ENCODE data around the gene OR5M8. TPM values are rescaled to one million over a fixed set of nuclear protein-coding genes. Genes with fewer than 3 reads are reported as not detected.

Gene OR5M8
- total RNA-seq, 1 experiment from 2014 or later, result not detected

DNA sequence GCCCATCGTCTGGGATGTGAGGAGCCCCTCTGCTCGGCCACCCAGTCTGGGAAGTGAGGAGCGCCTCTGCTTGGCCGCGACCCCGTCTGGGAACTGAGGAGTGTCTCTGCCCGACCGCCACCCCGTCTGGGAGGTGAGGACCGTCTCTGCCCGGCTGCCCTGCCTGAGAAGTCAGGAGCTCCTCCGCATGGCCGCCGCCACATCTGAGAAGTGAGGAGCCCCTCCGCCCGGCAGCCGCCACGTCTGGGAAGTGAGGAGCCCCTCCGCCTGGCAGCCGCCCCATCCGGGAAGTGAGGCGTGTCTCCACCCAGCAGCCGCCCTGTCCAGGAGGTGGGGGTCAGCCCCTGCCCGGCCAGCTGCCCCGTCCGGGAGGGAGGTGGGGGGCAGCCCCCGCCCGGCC, 5.8 kb upstream of the OR5M8 start:
- no TSS peak for BruUV-seq (replicated peaks)
- Histone ChIP-seq H2AFZ (ENCODE audit: low read depth, low read length, poor library complexity, severe bottlenecking) (no peak overlapping the region), H3K9me2 (ENCODE audit: insufficient read depth) (no peaks in the 10 kb centered on the region), H3K79me2 (ENCODE audit: insufficient read depth, low read length) (no peaks in the 10 kb centered on the region), H3K27me3 (ENCODE audit: insufficient read depth, low read length) (no peaks in the 10 kb centered on the region), H3K36me3 (ENCODE audit: control insufficient read depth in 1 of 2, insufficient read depth in 2 of 2, low read length in 2 of 2) (no peaks in the 10 kb centered on the region), H3K27ac (ENCODE audit: low read depth, low read length) (no peak overlapping the region), H4K20me1 (ENCODE audit: insufficient read depth) (no peaks in the 10 kb centered on the region), H3K9me3 (ENCODE audit: control insufficient read depth in 1 of 2, insufficient read depth in 1 of 2, low read depth in 1 of 2, low read length in 2 of 2) (peaks cover 4 to 9% of the 10 kb centered on the region in 2 experiments; a peak in 2 of 4 replicates), H3K4me3 (replicated peaks in 1 of 2; ENCODE audit: low read depth in 1 of 2, low read length in 2 of 2) (no peak overlapping the region), H3K4me2 (ENCODE audit: low read length) (no peak overlapping the region), H3K4me1 (ENCODE audit: control insufficient read depth in 1 of 2, insufficient read depth in 2 of 2, low read length in 2 of 2) (no peaks in the 10 kb centered on the region), H3K9ac (ENCODE audit: low read length) (no peak overlapping the region)
- RAD21 ChIA-PET (ENCODE audit: low non-redundant PET in 1 of 2, low total read pairs in 2 of 2, uncharacterized antibody in 2 of 2, unreplicated experiment in 2 of 2), result no interaction called here
- ATAC-seq (no peak), DNase-seq (ENCODE audit: low read depth, low spot score) (no peak)
- intact Hi-C loops (cut with micrococcal nuclease), result no loop called here
- CTCF ChIA-PET, result no interaction called here
- POLR2A ChIA-PET, result no interaction called here
- TF ChIP-seq SP1 (IDR thresholded peaks at IDR 0.05; ENCODE audit: low read depth), result no peak
- TF ChIP-seq, protein P1, sequence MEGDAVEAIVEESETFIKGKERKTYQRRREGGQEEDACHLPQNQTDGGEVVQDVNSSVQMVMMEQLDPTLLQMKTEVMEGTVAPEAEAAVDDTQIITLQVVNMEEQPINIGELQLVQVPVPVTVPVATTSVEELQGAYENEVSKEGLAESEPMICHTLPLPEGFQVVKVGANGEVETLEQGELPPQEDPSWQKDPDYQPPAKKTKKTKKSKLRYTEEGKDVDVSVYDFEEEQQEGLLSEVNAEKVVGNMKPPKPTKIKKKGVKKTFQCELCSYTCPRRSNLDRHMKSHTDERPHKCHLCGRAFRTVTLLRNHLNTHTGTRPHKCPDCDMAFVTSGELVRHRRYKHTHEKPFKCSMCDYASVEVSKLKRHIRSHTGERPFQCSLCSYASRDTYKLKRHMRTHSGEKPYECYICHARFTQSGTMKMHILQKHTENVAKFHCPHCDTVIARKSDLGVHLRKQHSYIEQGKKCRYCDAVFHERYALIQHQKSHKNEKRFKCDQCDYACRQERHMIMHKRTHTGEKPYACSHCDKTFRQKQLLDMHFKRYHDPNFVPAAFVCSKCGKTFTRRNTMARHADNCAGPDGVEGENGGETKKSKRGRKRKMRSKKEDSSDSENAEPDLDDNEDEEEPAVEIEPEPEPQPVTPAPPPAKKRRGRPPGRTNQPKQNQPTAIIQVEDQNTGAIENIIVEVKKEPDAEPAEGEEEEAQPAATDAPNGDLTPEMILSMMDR (IDR thresholded peaks at IDR 0.05 in 2 of 3, conservative IDR thresholded peaks at IDR 0.05 in 1 of 3; ENCODE audit: borderline replicate concordance in 1 of 3, insufficient read depth in 1 of 3, low read depth in 2 of 3, low read length in 2 of 3), result no peak
- TF ChIP-seq SIN3A (IDR thresholded peaks at IDR 0.05; ENCODE audit: low read depth), result no peak
- no peak for TF ChIP-seq EZH2 (IDR thresholded peaks at IDR 0.05)
- no peak for TF ChIP-seq POLR2AphosphoS5 (IDR thresholded peaks at IDR 0.05; ENCODE audit: low read depth, low read length)
- TF ChIP-seq, protein P2, sequence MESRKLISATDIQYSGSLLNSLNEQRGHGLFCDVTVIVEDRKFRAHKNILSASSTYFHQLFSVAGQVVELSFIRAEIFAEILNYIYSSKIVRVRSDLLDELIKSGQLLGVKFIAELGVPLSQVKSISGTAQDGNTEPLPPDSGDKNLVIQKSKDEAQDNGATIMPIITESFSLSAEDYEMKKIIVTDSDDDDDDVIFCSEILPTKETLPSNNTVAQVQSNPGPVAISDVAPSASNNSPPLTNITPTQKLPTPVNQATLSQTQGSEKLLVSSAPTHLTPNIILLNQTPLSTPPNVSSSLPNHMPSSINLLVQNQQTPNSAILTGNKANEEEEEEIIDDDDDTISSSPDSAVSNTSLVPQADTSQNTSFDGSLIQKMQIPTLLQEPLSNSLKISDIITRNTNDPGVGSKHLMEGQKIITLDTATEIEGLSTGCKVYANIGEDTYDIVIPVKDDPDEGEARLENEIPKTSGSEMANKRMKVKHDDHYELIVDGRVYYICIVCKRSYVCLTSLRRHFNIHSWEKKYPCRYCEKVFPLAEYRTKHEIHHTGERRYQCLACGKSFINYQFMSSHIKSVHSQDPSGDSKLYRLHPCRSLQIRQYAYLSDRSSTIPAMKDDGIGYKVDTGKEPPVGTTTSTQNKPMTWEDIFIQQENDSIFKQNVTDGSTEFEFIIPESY (IDR thresholded peaks at IDR 0.05; ENCODE audit: extremely low read depth, insufficient replicate concordance, low read length), result no peak
- TF ChIP-seq POLR2A (IDR thresholded peaks at IDR 0.05; ENCODE audit: borderline replicate concordance, extremely low read depth, insufficient read depth, insufficient read length), result no peak
- TF ChIP-seq, protein P3, sequence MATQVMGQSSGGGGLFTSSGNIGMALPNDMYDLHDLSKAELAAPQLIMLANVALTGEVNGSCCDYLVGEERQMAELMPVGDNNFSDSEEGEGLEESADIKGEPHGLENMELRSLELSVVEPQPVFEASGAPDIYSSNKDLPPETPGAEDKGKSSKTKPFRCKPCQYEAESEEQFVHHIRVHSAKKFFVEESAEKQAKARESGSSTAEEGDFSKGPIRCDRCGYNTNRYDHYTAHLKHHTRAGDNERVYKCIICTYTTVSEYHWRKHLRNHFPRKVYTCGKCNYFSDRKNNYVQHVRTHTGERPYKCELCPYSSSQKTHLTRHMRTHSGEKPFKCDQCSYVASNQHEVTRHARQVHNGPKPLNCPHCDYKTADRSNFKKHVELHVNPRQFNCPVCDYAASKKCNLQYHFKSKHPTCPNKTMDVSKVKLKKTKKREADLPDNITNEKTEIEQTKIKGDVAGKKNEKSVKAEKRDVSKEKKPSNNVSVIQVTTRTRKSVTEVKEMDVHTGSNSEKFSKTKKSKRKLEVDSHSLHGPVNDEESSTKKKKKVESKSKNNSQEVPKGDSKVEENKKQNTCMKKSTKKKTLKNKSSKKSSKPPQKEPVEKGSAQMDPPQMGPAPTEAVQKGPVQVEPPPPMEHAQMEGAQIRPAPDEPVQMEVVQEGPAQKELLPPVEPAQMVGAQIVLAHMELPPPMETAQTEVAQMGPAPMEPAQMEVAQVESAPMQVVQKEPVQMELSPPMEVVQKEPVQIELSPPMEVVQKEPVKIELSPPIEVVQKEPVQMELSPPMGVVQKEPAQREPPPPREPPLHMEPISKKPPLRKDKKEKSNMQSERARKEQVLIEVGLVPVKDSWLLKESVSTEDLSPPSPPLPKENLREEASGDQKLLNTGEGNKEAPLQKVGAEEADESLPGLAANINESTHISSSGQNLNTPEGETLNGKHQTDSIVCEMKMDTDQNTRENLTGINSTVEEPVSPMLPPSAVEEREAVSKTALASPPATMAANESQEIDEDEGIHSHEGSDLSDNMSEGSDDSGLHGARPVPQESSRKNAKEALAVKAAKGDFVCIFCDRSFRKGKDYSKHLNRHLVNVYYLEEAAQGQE (IDR thresholded peaks at IDR 0.05; ENCODE audit: low read depth), result no peak
- no peak for TF ChIP-seq YY1 (IDR thresholded peaks at IDR 0.05; ENCODE audit: extremely low read depth, insufficient replicate concordance, low read depth, low read length)
- no peak for TF ChIP-seq CEBPB (IDR thresholded peaks at IDR 0.05; ENCODE audit: low read depth)
- no peak for TF ChIP-seq EGR1 (IDR thresholded peaks at IDR 0.05; ENCODE audit: low read depth)
- TF ChIP-seq, protein P4, sequence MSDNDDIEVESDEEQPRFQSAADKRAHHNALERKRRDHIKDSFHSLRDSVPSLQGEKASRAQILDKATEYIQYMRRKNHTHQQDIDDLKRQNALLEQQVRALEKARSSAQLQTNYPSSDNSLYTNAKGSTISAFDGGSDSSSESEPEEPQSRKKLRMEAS (IDR thresholded peaks at IDR 0.05), result no peak
- TF ChIP-seq SRF (IDR thresholded peaks at IDR 0.05; ENCODE audit: low read depth), result no peak
- TF ChIP-seq TCF7L2 (IDR thresholded peaks at IDR 0.05; ENCODE audit: borderline replicate concordance, extremely low read depth, insufficient read depth, insufficient read length), result no peak
- no peak for TF ChIP-seq EZH2phosphoT487 (IDR thresholded peaks at IDR 0.05; ENCODE audit: borderline replicate concordance)
- no peak for TF ChIP-seq FOSL1 (IDR thresholded peaks at IDR 0.05; ENCODE audit: low read depth)

Measured in HCT116 (cell line).